Activated CD4-positive, CD25-positive, alpha-beta regulatory T cell treated with anti-CD3 and anti-CD28 coated beads, Interleukin-2, amount 50 U/mL, for 72 hours (primary cell): ENCODE results near the gene PPP1R9A.
"Not testable (repeated sequence)": the region's sequence is repeated elsewhere in the genome, so short reads cannot be mapped to it uniquely, and the experiment has no call there.

ENCODE experiments used
- DNase-seq: peaks from one replicate; pipeline ENCODE4 v3.0.0; 2021

PPP1R9A gene

DNA sequence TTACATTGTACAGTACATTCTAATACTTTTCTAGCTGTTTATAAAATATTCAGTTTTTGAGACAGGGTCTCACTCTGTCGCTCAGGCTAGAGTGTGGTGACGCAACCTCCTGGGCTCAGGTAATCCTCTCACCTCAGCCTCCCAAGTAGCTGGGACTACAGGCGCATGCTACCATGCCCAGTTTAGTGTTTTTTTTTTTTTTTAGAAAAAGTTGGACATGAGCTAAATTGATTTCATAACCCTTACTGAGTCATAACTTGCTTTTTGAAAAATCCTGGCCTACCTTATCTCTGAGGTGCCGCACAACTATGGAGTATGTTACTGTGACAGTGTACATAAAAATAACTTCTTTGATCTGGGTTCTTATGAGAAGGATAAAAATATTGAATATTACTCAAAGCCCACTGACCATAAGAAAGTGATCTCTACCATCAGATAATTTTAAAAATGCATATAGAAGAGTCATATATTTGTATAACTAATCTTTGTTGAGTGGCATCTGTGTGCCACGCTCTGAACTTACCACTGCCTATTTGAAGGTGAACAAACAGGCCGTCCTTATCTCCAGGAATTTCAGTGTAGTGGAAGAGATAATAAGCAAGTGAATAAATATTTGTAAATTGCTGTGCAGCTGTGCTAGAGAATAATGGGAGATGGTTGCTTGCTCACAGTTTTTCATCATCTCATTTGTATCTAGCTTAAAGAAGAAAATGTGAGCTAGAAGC is 73.2 kb downstream of the PPP1R9A start:
- no peak for DNase-seq

DNA sequence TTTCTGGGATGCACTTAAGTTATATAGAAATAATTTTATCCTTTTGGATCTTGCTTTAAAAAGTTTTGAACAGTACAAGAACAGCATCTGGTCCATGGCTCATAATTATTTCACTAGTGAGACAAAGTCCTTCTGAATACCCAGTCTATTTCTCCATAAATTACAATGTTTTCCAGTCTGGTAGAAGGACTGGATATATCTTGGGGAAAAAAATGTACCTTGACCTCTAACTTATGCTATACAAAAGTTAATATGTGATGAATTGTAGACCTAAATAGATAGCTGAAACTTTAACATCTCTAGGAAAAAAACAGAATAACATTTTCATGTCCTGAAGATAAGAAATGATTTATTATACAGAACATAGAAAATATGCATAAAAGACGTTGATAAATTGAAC is 88.5 kb downstream of the PPP1R9A start:
- no peak for DNase-seq

DNA sequence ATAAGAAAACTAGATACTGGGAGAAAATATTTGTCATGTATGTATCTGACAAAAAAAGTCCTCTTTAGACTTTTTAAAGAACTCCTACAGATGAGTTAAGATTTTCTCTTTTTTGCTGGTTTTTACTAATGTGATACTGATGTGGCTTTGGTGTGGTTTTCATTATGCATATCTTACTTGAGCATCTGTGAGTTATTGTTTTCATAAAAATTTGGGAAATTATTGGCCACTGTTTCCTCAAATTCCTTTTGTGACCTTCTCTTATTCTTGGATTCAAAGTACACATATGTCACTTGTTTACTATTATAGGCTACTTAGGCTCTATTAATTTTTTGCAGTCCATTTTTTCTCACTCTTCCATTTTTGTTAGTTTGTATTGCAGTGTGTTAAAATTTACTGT is 89.0 kb downstream of the PPP1R9A start:
- no peak for DNase-seq

DNA sequence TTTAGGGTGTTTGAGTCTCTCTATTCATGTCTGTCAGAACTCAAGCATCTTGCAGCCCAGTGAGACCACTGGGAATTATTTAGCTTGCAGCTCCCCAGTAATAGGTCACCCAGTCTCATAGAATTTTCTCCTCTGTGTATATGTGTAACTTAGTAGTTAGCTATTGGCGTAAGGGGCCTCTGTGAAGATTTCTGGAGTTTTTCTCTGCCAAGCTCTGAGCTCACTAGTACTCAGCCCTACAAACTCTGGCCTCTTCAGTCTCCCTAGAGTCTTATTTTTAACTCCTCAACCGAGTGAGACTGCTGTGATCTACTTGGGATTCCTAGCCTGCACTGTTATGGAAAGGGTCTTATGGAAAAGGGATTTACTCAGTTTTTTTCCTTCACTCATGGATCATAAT is 90.2 kb downstream of the PPP1R9A start:
- no peak for DNase-seq

DNA sequence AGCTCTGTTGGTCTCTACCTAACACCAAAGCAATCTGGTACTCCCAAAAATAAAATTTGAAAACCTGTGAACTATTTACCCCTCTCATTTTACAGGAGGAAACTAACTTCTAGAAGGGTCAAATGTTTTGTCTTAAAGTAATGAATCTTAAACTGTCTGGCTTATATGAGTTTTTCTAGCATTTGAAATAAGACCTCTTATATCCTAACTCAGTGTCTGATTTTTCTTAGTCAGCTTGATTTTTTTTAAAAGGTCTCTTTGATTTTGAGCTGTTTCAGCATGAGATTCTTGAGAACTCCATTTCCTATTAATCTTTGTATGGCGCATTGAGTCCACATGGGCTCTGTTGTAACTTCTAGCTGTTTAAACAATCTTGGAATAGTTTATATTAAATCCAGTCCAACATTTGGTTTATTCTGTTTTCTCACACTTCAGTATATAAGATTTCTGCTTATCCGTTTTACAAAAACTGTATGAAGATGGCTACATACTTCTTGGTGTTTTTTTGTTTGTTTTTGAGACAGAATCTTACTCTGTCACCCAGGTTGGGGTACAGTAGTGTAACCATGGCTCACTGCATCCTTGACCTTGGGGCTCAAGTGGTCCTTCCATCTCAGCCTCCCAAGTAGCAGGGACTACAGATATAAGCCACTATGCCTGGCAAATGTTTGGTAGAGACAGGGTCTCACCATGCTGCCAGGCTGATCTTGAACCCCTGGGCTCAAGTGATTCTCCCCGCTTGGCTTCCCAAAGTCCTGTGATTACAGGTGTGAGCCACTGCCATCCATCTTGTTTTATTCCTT is 91.1 kb downstream of the PPP1R9A start:
- no peak for DNase-seq

DNA sequence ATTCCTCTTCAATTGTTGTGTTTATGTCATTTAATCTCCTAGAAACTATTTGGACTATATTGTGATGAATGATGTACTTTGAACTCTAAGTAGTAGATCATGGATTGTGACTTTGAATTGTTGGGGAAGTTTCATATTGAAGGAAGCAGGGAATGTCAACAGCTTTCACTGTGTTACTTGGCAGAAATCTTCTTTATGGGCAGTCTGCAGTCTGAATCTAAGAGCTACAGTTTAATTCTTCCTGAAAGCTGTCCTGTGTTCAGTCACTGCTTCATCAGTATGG is 91.6 kb downstream of the PPP1R9A start:
- no peak for DNase-seq

DNA sequence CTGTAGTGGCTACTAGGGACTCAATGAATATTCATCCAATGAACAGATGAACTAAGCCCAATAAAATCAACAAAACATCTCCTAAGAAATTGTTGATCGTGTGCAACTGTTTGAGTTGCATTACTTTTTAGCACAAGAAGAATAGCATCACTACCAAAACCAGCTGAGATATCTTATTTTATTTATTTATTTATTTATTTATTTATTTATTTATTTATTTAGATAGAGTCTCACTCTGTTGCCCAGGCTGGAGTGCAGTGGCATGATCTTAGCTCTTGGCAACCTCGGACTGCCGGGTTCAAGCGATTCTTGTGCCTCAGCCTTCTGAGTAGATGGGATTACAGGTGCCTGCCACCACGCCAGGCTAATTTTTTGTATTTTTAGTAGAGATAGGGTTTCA is 92.2 kb downstream of the PPP1R9A start:
- not testable (repeated sequence) for DNase-seq

DNA sequence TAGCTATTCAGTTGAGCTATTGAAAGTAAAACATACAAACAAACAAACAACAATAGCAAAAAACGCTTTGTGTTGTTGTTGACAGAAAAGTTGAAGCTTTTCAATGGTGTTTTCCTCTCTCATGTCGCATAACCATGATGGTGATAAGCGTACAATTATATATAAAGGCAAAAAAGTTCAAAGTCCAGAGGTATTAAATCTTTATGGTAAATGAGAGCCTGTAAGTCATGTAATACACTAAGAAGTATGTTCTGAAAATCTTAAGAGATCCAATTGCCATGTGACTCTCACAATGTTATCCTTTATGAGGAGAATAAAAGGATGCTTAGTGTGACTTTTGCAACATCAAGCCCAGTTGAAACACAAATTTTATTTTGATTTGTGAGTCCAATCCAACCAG is 93.9 kb downstream of the PPP1R9A start:
- DNase-seq: no peak

DNA sequence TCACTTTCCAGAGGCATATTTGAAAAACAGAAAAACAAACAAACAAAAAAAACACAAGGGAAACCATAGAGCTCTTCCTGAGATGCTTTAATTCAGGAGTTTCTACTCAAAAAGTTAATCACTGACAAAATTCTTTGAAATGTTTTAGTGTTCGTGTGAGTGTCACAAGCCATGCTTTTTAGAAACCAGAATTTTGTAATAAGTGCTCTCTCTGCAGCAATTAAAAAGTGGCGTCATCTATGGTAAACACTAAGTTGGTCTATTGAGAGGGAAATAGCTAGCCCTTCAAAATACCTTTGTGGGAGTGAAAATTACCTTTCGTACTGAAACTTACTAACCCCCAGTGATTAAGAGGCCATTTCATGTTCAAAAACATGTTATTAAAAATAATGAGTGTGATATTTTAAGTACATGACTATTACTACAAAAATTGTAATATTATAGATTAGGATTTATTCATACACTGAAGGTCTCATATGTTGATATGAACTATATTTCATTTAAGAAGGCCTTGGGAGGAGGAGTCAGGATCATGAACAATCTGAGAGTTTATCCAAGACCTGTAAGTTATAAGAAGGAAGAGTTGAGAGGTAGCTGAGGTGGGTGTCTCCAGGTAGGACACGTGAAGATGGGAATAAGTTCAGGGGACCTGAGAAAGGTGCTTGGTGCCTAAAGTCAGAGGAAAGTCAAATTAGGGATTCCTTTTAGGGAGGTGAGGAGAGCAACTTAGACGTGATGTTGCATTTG is 94.6 kb downstream of the PPP1R9A start:
- no peak for DNase-seq

DNA sequence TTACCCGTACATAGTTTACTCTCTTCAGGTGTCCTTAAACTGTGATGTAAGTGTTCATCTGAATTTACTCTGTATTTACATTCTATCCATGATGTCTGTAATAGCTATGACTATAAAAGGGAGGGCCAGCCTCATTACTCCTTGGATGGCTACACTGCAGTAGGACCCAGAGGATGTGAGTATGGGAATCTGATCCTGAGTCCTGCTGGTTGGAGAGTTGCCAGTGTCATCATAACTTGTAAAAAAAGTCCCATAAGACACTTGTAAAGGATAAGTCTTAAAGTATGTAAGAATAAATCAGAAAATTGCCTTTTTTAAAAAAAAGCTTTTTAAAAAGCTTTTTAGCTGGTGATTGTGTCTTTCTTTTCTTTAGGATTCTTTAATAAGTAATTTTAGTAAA is 95.4 kb downstream of the PPP1R9A start:
- DNase-seq: no peak

DNA sequence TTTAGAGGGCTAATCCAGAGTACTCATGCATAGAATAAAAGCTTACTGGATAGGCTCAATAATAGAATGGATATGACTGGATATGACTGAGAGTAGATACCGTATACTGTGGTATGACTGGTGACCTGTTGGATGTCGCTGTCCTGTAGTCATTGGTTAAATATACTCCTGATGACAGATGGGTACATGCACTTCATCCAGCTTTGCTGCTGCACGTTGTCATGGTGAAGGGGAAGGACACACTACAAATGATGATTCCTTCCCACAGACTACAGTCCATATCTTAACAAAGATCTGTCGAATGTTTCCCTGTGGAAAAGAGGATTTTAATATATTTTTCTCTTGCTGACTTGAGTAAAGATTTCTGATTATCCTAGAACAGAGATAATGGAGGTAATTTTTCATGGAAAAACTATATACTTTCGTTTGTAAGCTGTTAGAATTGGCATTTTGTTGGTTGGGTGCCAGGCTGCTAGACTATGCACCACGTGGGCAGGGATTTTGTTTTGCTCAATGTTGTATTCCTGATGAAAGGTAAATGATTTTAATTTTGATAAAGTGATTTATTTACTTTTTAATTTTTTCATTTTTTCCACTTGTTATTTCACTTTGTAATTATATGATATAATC is 97.3 kb downstream of the PPP1R9A start:
- no peak for DNase-seq

DNA sequence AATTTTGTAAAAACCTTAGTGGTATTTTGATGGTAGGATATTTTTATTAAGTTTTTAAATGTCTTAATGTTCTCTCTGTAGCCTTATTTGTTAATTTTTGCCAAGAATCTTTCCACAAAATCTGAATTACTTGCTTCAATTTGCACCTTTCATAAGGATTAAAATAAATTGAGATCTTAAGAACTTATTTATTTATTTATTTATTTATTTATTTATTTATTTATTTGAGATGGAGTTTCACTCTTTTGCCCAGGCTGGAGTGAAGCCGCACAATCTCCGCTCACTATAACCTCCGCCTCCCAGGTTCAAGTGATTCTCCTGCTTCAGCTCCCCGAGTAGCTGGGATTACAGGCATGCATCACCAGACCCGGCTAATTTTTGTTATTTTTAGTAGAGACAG is 98.6 kb downstream of the PPP1R9A start:
- DNase-seq: no peak

DNA sequence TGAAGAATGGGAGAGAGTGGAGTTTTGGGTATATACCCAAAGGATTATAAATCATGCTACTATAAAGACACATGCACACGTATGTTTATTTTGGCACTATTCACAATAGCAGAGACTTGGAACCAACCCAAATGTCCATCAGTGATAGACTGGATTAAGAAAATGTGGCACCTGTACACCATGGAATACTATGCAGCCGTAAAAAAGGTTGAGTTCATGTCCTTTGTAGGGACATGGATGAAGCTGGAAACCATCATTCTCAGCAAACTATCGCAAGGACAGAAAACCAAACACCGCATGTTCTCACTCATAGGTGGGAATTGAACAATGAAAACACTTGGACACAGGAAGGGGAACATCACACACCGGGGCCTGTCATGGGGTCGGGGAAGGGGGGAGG is 101.4 kb downstream of the PPP1R9A start:
- not testable (repeated sequence) for DNase-seq

DNA sequence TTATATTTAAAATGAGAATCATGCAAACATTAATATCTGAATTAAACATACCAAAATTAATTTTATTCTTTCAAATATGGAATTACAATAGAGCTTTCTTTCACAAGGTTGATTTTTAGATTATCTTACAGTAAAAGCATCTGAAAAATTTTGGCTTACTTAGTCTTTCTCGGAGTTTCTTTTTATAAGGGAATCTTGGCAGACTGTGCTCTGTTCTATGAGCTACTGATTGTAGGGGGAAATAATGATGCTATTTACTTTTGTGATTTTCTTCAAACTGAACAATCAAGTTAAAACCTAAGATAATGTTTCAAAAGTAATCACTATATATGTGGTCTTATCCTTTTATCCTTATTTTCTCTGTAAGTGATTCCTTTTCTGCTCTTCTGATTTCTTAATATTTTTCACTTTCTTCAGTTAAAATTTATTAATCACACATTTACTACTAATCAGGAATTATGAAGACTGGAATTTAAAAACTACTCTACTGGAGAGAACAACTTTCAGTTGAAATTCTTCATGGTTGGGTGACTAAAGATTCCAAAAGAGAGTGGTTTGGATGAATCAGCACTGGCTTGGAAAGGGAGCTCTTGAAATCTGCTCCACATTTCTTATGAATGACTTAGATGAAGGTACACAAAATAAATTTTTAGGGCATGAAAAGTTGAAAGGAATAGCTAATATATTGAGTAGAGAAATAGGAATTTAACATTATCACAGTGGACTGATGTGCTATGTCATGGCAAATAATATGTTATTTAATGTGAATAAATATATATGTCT is 103.9 kb downstream of the PPP1R9A start:
- no peak for DNase-seq

DNA sequence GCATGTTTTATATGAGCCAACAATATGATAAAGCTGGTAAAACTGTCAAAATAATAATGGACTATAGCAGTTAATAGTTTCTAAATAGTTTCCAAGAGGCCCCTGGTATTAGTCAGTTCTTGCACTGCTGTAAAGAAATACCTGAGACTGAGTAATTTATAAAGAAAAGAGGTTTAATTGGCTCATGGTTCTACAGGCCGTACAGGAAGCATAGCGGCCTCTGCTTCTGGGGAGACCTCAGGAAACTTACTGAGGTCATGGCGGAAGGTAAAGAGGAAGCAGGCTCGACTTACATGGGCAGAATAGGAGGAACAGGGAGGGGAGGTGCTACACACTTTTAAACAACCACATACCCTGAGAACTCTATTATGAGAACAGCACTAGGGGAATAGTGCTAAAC is 104.6 kb downstream of the PPP1R9A start:
- DNase-seq: no peak

DNA sequence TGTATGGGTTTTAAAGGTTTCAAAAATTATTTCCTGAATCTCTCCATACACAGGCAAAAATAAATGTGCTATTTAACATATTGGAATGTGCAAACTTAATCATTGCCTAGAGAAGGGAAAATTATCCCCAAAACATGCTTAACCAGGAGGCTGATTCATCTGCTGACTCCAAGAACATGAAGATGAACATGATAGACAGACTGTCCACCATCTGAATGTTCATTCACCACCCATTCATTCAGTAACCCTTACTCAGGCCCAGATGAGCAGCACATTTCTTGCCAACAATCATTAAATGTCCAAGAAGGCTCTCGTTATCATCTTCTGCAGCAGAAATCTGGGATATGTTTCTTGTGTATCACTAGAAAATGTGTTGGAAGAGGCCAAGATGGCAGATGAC is 110.6 kb downstream of the PPP1R9A start:
- DNase-seq: no peak

DNA sequence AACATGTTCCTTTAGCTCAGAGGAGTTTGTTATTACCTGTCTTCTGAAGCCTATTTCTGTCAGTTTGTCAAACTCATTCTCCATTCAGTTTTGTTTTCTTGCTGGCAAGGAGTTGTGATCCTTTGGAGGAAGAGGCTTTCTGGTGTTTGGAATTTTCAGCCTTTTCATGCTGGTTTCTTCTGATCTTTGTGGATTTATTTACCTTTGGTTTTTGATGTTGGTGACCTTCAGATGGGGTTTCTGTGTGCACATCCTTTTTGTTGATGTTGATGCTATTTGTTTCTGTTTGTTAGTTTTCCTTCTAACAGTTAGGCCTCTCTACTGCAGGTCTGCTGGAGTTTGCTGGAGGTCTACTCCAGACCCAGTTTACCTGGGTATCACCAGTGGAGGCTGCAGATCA is 118.6 kb downstream of the PPP1R9A start:
- DNase-seq: no peak

DNA sequence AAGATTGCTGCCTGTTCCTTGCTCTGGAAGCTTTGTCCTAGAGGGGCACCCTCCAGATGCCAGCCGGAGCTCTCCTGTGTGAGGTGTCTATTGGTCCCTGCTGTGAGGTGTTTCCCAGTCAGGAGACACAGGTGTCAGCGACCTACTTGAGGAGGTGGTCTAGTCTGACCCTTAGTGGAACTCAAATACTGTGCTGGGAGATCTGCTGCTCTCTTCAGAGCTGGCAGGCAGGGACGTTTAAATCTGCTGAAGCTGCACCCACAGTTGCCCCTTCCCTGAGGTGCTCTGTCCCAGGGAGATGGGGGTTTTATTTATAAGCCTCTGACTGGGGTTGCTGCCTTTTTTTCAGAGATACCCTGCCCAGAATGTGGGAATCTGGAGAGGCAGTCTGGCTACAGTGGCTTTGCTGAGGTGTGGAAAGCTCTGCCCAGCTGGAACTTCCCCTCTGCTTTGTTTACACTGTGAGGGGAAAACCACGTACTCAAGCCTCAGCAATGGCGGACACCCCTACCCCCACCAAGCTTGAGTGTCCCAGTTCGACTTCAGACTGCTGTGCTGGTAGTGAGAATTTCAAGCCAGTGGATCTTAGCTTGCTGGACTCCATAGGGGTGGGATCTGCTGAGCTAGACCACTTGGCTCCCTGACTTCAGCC is 119.2 kb downstream of the PPP1R9A start:
- DNase-seq: no peak

DNA sequence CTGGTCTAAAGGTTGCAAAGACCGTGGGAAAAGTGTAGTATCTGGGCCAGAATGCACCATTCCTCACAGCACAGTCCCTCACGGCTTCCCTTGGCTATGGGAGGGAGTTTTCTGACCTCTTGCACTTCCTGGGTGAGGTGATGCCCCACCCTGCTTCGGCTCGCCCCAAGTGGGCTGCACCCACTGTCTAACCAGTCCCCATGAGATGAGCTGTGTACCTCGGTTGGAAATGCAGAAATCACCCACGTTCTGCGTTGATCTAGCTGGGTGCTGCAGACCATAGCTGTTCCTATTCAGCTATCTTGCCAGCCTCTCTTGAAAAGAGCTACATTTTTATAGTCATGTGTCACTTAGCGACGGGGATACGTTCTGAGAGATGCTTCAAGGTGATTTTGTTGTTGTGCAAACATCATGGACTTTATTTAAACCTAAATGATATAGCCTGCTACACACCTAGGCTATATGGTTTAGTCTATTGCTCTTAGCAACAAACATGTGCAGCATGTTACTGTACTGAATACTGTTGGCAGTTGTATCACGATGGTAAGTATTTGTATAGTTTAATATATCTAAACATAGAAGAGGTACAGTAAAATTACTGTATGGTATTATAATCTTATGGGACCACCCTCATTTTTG is 120.0 kb downstream of the PPP1R9A start:
- no peak for DNase-seq

DNA sequence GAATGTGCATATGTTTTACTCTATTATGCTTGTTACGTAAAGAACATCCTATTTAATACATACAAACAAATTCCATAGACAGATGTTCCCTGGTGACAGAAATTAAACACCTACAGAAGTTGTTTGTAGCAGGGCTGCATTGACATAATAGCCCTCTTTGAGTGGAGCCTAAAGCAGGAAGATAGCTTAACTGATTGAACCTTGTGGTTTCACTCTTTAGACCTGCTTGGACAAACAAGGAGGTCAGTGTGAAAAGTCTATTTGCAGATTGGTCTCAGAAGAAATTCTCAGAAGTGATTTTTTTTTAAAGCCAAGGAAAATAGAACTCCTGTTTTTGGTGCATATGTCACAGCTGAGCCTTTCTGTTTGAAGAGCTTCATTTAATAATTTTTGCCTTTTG is 121.3 kb downstream of the PPP1R9A start:
- DNase-seq: no peak

DNA sequence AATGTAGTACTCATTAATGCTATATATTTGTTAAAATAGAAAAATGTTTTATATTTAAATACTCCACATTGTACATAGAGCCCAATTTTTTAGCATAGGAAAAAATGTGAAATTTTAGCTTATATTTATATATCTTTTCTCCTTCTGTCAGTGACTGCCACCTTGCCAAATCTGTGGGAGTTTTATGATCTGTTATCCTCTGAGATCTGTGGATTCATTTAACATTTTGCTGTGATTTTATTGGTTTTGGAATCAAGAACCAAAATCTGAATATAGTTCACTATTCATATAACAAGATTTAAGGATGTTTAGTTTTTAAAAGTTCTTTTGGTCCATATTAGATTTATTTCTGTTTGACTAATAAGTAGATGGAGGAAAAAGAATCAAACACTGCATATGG is 127.9 kb downstream of the PPP1R9A start:
- DNase-seq: no peak

DNA sequence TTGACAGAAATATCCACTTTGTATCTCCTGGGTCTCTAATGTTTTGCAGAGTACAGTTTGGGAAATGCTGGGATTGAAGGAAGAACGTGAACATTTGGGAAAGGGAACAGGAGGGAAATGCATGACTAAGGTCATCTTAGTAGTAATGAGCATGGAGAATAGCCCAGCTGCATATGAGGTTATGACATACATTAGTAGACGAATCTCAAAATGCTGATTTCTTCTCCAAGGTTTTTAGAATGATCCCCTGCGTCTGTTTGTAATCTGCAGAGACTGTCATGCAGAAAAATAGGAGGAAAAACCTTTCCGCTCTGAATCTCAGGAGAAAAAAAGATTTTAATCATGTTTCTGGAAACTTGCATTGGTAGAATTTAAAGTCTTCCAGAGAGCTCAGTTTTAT is 133.6 kb downstream of the PPP1R9A start:
- DNase-seq: no peak
